ELR (cell line): ENCODE measurements around the gene C11orf86.
A peak's percentile ranks its signal among the peaks of the same experiment; 100 is the strongest.
"Not testable (repeated sequence)": the region's sequence is repeated elsewhere in the genome, so short reads cannot be mapped to it uniquely, and the experiment has no call there.

Source experiments
- DNase-seq: peaks from one replicate; pipeline ENCODE4 v3.0.0-alpha.2; 2015; ENCODE audit warnings: low read depth

The C11orf86 gene

DNA sequence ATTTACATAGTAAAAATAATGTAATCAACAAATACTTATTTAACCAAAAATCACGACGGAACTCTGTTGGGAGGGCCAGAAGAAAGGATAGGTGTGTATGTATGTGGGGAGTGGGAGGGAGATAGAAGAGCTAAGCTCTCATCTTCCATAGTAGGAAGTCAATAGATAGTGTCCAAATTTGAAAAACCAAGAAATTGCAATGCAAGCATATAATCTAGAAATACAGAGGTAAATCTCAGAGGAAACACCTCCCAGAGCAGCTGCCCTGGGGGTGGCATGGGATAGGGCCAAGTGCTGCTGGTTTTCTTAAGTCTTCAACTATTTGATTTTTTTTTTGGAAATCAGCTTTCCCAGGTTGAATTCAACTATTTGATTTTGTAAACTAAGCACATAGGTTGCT, 16.9 kb downstream of the C11orf86 start:
- no peak for DNase-seq

GRCh38 chr11:66996609-66997273, 21.6 kb downstream of the C11orf86 start:
- no peak for DNase-seq

GRCh38 chr11:66999555-66999954, 24.5 kb downstream of the C11orf86 start:
- DNase-seq = no peak

- no peak for DNase-seq
Measured at GRCh38 chr11:67001332-67001731, 26.2 kb downstream of the C11orf86 start.

- DNase-seq = no peak
Measured at GRCh38 chr11:67002297-67002913, 27.3 kb downstream of the C11orf86 start.

- no peak for DNase-seq
Measured at GRCh38 chr11:67002921-67003411, 27.9 kb downstream of the C11orf86 start.

DNA sequence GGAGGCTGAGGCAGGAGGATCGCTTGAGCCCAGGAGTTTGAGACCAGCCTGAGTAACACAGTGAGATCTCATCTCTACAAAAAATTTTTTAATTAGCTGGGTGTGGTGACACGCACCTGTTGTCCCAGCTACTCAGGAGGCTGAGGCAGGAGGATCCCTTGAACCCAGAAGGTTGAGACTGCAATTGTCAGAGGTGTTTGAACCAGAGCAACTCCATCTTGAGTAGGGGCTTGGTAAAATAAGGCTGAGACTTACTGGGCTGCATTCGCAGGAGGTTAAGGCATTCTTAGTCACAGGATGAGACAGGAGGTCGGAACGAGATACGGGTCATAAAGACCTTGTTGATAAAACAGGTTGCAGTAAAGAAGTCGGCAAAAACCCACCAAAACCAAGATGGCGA, 30.1 kb downstream of the C11orf86 start:
- DNase-seq = not testable (repeated sequence)

- peak; percentile 58 for DNase-seq
Measured at GRCh38 chr11:67006029-67006884, 31.2 kb downstream of the C11orf86 start.

DNA sequence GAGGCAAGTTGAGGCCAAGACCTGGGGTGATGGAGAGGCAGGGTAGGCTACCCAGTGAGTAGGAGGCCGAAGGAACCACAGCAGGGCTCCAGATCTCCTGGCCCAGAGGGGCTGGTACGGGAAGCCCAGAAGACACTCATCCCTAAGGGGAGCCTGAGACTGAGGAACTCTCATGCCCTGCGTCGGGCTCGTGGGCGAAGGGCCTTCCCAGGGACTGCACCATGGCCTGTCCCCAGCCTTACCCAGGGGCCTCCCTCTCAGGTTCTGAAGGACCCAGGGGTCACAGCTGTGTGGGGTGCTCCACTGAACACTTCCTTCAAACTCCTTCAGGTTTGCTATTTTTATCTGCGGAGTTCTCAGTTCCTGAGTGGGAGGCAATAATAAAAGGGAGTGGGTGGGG, 32.0 kb downstream of the C11orf86 start:
- no peak for DNase-seq

GRCh38 chr11:67010296-67010905, 35.3 kb downstream of the C11orf86 start:
- DNase-seq = no peak

DNA sequence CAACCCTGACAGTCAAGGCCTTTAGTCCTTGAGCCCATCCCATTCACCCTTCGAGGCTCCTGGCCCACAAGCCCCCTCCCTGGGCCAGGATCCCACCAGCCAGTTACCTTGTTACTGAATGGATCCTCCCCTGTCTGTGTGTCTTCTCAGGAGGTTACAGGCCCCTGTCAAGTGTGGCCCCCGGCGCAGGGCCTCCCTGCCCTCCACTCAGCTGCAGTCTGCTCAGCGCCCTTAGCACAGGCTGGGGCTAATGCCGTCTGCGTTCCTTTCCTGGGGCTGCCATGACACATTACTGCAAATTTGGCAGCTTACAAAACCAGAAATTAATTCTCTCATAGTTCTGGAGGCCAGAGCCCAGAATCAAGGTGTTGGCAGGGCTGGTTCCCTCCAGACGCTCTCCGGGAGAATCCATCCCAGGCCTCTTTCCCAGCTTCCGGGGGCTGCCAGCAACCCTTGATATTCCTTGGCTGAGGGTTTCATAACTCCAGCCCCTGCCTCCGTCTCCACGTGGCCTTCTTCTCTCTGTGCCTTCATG, 38.5 kb downstream of the C11orf86 start:
- no peak for DNase-seq

- no peak for DNase-seq
Measured at GRCh38 chr11:67014343-67014742, 39.2 kb downstream of the C11orf86 start.

- DNase-seq = no peak
Measured at GRCh38 chr11:67015048-67015447, 39.9 kb downstream of the C11orf86 start.

DNA sequence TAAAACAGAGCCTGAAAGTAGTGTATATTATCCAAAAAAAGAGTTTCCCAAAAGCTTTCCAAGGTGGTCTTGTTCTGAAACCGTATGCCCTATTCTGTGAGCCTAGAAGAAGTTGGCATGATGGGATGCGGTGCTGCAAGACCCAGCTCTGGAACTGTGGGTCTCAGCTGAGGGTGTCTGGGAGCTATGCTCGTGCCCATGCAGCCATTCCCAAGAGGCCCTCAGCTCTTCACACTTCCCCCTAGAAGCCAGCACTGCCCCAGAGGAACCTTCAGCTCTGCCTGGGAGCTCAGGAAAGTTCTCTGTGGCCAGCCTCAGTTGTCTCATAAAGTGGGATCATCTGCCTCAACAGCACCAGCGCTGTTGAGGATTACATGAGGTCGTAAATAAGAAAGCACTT, 41.4 kb downstream of the C11orf86 start:
- DNase-seq = no peak

- DNase-seq = no peak
Measured at GRCh38 chr11:67020949-67021348, 45.8 kb downstream of the C11orf86 start.

DNA sequence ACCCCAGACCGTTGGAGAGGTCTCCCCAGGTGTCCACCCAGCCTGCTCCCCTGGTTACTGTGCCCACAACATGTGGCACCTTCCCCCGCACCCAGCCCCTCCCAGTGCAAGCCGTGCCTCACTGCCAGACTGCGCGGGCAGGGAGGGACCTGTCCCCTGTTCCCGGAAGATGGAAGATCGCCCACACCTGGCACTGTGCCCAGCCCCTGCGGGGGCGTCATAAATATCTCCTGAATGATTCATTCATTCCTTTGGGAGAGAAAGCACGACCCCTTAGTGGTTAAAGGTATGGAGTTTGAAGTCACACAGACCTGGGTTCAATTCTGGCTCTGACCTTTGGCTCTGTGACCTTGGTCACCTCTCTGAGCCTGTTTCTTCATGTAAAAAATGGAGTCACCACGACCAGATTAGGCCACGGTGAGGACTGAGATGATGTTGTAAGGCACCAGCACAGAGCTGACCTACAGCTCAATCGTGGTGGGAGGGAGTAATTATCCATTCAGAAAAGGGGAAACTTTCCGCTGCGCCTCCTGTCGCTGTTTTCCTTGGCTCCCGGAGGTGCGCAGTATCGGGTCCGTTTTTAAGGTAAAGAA, 47.3 kb downstream of the C11orf86 start:
- DNase-seq = peak; percentile 64

DNA sequence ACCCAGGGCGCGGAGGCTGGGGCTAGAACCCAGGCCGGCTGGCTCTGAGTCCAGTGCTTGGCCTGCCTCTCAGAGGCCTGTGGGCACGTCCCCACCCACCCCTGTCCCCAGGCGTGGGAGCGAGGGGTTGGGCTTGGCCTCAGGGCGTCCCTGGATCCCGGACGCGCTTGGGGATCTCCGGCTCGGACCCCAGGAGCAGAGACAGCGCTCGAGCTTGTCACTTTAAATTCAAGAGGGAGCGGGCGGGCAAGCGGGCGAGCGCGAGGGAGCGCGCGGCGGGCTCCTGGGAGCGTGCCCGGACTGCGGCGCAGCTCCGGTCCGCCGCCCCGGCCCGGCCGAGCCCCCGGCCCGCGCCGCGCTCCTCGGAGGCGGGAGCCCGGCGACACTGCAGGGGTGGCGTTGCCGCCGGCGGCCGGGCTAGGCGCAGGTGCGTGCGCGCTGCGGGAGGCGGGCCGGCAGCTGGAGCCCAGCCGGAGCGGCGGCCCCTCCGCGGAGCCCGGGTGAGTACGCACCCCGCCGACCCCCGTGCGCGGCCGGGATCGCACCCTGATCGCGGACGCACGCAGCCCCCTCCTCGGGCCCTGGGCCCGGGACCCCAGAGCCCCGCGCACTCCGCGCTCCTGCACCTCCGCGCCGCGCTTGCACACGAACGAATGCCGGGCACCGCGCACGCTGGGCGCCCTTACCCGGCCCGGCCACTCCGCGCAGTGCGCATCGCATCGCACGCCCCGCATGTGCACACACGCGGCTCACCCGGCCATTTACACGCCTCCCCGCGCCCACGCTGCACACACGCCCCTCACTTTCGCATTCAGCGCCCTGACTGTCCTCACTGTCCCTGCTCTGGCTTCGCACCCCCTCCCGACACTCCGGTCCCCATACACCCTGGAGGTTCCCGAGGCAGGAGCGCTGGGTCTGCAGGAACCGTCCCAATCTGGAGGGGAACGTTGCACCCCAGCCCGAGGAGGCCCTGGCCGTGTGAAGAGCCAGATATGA, 48.2 kb downstream of the C11orf86 start, which contains the start of gene SYT12:
TSS of gene SYT12 (plus strand) at position 174 of the 996 bp plus-strand sequence. CDS start 7,011 bp downstream, outside the sequence.
- no peak for DNase-seq

GRCh38 chr11:67023957-67024353, 48.9 kb downstream of the C11orf86 start:
- no peak for DNase-seq

DNA sequence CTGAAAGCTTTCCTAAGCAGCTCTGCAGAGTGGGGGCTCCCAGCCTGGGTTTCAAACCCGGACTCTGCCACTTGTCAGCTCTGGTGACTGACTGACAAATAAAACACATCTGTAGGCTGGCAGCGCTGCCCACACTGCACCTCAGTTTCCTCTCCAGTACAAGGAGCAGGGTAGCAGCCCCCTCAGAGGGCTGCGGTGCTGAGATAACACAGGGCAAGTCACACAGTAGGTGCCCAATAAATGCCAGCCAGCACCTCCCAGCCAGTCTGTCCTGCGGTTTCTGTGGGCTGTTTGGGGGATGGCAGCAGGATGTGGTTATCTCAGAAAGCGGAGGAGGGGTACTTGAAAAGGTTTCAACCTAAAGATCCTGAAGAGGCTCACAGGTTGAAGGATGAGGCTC, 49.3 kb downstream of the C11orf86 start:
- DNase-seq = no peak

- no peak for DNase-seq
Measured at GRCh38 chr11:67024966-67025365, 49.9 kb downstream of the C11orf86 start.
